ENCODE results near the gene COBL.

- TF ChIP-seq CTCF (optimal IDR thresholded peaks at IDR 0.05 in 1 of 3, IDR thresholded peaks at IDR 0.05 in 1 of 3, conservative IDR thresholded peaks at IDR 0.05 in 1 of 3; ENCODE audit: extremely low read depth in 1 of 3, insufficient read depth in 2 of 3, low read length in 3 of 3) (peak in 1 of 3 experiments; percentile 38), EZH2 (IDR thresholded peaks at IDR 0.05; ENCODE audit: low read length) (no peak)
Measured at GRCh38 chr7:51325261-51325676, 8.7 kb upstream of the COBL start.
